NCI-H82 treated with DMSO at 0.1 percent for 48 hours (cell line): ENCODE measurements around the gene TGFB3.
A peak's percentile ranks its signal among the peaks of the same experiment; 100 is the strongest.

ENCODE experiments used
- DNase-seq: peaks from one replicate; lab custom pipeline; 2025; ENCODE audit not compliant: unreplicated experiment; lab: John Stamatoyannopoulos, UW

Gene TGFB3

GRCh38 chr14:75987201-75987970, 5.6 kb upstream of the TGFB3 start:
- DNase-seq = no peak

- no peak for DNase-seq
Measured at GRCh38 chr14:75986439-75986765, 4.6 kb upstream of the TGFB3 start.

GRCh38 chr14:75985618-75986438, 4.0 kb upstream of the TGFB3 start, which contains the start of gene IFT43:
Gene IFT43, plus strand, starts transcription at chr14:75985763. Its CDS starts 24 bp downstream, at chr14:75985787.
- DNase-seq = peak; percentile 24

GRCh38 chr14:75984674-75985073, 2.9 kb upstream of the TGFB3 start:
- no peak for DNase-seq

- DNase-seq = no peak
Measured at GRCh38 chr14:75983019-75983358, 1.2 kb upstream of the TGFB3 start.

GRCh38 chr14:75982266-75983018, 647 bp upstream of the TGFB3 start:
- peak; percentile 23 for DNase-seq

- DNase-seq = no peak
Measured at GRCh38 chr14:75980856-75981255, 939 bp downstream of the TGFB3 start.

- no peak for DNase-seq
Measured at GRCh38 chr14:75979648-75980565, 1.9 kb downstream of the TGFB3 start.

GRCh38 chr14:75979071-75979571, 2.7 kb downstream of the TGFB3 start:
- peak; percentile 19 for DNase-seq

GRCh38 chr14:75978249-75978731, 3.5 kb downstream of the TGFB3 start:
- DNase-seq = no peak

- DNase-seq = peak; percentile 17
Measured at GRCh38 chr14:75977582-75977943, 4.2 kb downstream of the TGFB3 start.

- DNase-seq = no peak
Measured at GRCh38 chr14:75976826-75977581, 4.8 kb downstream of the TGFB3 start.

- DNase-seq = peak; percentile 81
Measured at GRCh38 chr14:75972801-75973421, 8.9 kb downstream of the TGFB3 start.

GRCh38 chr14:75971509-75971908, 10.3 kb downstream of the TGFB3 start:
- no peak for DNase-seq

GRCh38 chr14:75970989-75971388, 10.8 kb downstream of the TGFB3 start:
- DNase-seq = no peak

- no peak for DNase-seq
Measured at GRCh38 chr14:75969891-75970290, 11.9 kb downstream of the TGFB3 start.

GRCh38 chr14:75969126-75969525, 12.7 kb downstream of the TGFB3 start:
- no peak for DNase-seq

- peak; percentile 32 for DNase-seq
Measured at GRCh38 chr14:75968456-75968855, 13.3 kb downstream of the TGFB3 start.

GRCh38 chr14:75967866-75968265, 13.9 kb downstream of the TGFB3 start:
- DNase-seq = no peak
